SK-MEL-5 (cell line): ENCODE measurements around the gene ACTL6B. TPM values are rescaled to one million over a fixed set of nuclear protein-coding genes. Genes with fewer than 3 reads are reported as not detected.

Experiments
- DNase-seq: peaks from one replicate; pipeline ENCODE4 v3.0.0-alpha.2; 2016; ENCODE audit warnings: low read depth, low spot score
- in situ Hi-C: cut with HindIII; loops from 2 replicates; pipeline ENCODE4 v1.10.0; 2016; ENCODE audit warnings: low sequenced_read_pairs, high pct_unique_total_duplicates, low pct_unique_long_range_greater_than_20kb
- total RNA-seq: library from RNA; depleted of rRNA; stranded (reverse); fragments of >200 nt; shearing (Covaris generic); gene quantifications from 2 replicates; pipeline ENCODE4 v1.2.3, GENCODE V29; 2014

Gene ACTL6B
- total RNA-seq, 1 experiment from 2014 or later, result not detected

- in situ Hi-C loops, result no loop called here
- DNase-seq, result no peak
Observed at GRCh38 chr7:100685631-100686145, 29.4 kb upstream of the ACTL6B start.

GRCh38 chr7:100685049-100685605 lies 28.9 kb upstream of the ACTL6B start:
- in situ Hi-C loops, result no loop called here
- DNase-seq, result no peak

GRCh38 chr7:100684534-100685042 lies 28.3 kb upstream of the ACTL6B start:
- in situ Hi-C loops, result no loop called here

GRCh38 chr7:100683659-100684533 lies 27.6 kb upstream of the ACTL6B start:
- in situ Hi-C loops, result no loop called here

More at GRCh38 chr7:100684534-100685042, 28.3 kb upstream of the ACTL6B start:
- DNase-seq, result no peak

GRCh38 chr7:100682991-100683658 lies 26.9 kb upstream of the ACTL6B start:
- in situ Hi-C loops, result no loop called here
- no peak for DNase-seq

More at GRCh38 chr7:100683659-100684533, 27.6 kb upstream of the ACTL6B start:
- no peak for DNase-seq

- no peak for DNase-seq
- in situ Hi-C loops, result no loop called here
Observed at GRCh38 chr7:100682228-100682741, 26.0 kb upstream of the ACTL6B start.

GRCh38 chr7:100681491-100682227 lies 25.4 kb upstream of the ACTL6B start:
- in situ Hi-C loops, result no loop called here

GRCh38 chr7:100680576-100681271 lies 24.5 kb upstream of the ACTL6B start:
- in situ Hi-C loops, result no loop called here
- no peak for DNase-seq

More at GRCh38 chr7:100681491-100682227, 25.4 kb upstream of the ACTL6B start:
- no peak for DNase-seq

- peak; percentile 35 for DNase-seq
- in situ Hi-C loops, result no loop called here
Observed at GRCh38 chr7:100679927-100680575, 23.8 kb upstream of the ACTL6B start.

GRCh38 chr7:100679129-100679926 lies 23.1 kb upstream of the ACTL6B start:
- DNase-seq, result no peak
- in situ Hi-C loops, result no loop called here

GRCh38 chr7:100678291-100678984 lies 22.2 kb upstream of the ACTL6B start:
- in situ Hi-C loops, result no loop called here
- no peak for DNase-seq

- in situ Hi-C loops, result no loop called here
- no peak for DNase-seq
Observed at GRCh38 chr7:100677308-100678267, 21.3 kb upstream of the ACTL6B start.

GRCh38 chr7:100676501-100677306 lies 20.5 kb upstream of the ACTL6B start:
- DNase-seq, result no peak
- in situ Hi-C loops, result no loop called here
